ENCODE measurements around the gene CACNA1C. TPM values are rescaled to one million over a fixed set of nuclear protein-coding genes. Genes with fewer than 3 reads are reported as not detected.

CACNA1C gene
- total RNA-seq, 1 experiment from 2014 or later = 0.57 TPM

GRCh38 chr12:2575245-2575644 lies 522.5 kb downstream of the CACNA1C start:
- DNase-seq (ENCODE audit: low read depth) = no peak

GRCh38 chr12:2578211-2578610 lies 525.4 kb downstream of the CACNA1C start:
- DNase-seq (ENCODE audit: low read depth) = no peak

GRCh38 chr12:2578772-2579171 lies 526.0 kb downstream of the CACNA1C start:
- DNase-seq (ENCODE audit: low read depth) = no peak

- DNase-seq (ENCODE audit: low read depth) = no peak
Observed at GRCh38 chr12:2580821-2581220, 528.0 kb downstream of the CACNA1C start.

- no peak for DNase-seq (ENCODE audit: low read depth)
Observed at GRCh38 chr12:2581293-2582045, 528.7 kb downstream of the CACNA1C start.

- DNase-seq (ENCODE audit: low read depth) = no peak
Observed at GRCh38 chr12:2582631-2583030, 529.8 kb downstream of the CACNA1C start.

- peak; percentile 19 for DNase-seq (ENCODE audit: low read depth)
Observed at GRCh38 chr12:2583091-2583497, 530.3 kb downstream of the CACNA1C start.

GRCh38 chr12:2583642-2584401 lies 531.0 kb downstream of the CACNA1C start:
- no peak for DNase-seq (ENCODE audit: low read depth)

GRCh38 chr12:2586156-2587038 lies 533.6 kb downstream of the CACNA1C start:
- DNase-seq (ENCODE audit: low read depth) = no peak

GRCh38 chr12:2588345-2588744 lies 535.6 kb downstream of the CACNA1C start:
- no peak for DNase-seq (ENCODE audit: low read depth)

- DNase-seq (ENCODE audit: low read depth) = no peak
Observed at GRCh38 chr12:2589381-2589780, 536.6 kb downstream of the CACNA1C start.

- no peak for DNase-seq (ENCODE audit: low read depth)
Observed at GRCh38 chr12:2593045-2593444, 540.3 kb downstream of the CACNA1C start.

GRCh38 chr12:2596441-2596840 lies 543.7 kb downstream of the CACNA1C start:
- no peak for DNase-seq (ENCODE audit: low read depth)

- DNase-seq (ENCODE audit: low read depth) = no peak
Observed at GRCh38 chr12:2605301-2605700, 552.5 kb downstream of the CACNA1C start.

- DNase-seq (ENCODE audit: low read depth) = no peak
Observed at GRCh38 chr12:2606186-2606910, 553.6 kb downstream of the CACNA1C start.

GRCh38 chr12:2607881-2608607 lies 555.3 kb downstream of the CACNA1C start:
- no peak for DNase-seq (ENCODE audit: low read depth)

GRCh38 chr12:2608608-2608945 lies 555.8 kb downstream of the CACNA1C start:
- no peak for DNase-seq (ENCODE audit: low read depth)

- no peak for DNase-seq (ENCODE audit: low read depth)
Observed at GRCh38 chr12:2609020-2609419, 556.2 kb downstream of the CACNA1C start.

GRCh38 chr12:2610358-2610757 lies 557.6 kb downstream of the CACNA1C start:
- no peak for DNase-seq (ENCODE audit: low read depth)

GRCh38 chr12:2613326-2614073 lies 560.7 kb downstream of the CACNA1C start:
- DNase-seq (ENCODE audit: low read depth) = peak; percentile 96
